Measurements from ENCODE around the gene DELE1.

DNA sequence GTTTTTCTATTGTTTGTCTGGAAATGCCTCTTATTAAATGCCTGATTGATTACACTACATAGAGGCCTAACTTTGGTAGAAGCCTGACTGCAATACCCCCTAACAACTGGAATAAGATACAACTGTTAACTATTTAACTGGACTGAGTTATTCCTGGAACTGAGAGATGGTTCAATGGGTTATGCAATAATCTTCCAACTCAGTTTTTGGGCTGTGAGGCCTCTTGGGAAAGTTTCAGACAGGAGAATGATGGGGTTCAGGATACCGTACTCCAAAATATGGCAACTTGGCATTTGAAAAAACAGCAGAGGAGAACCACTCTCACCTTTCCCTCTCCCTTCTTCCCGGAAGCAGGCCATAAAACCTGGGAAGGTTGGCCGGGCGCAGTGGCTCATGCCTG is 26.2 kb upstream of the DELE1 start:
- TF ChIP-seq, protein P1, sequence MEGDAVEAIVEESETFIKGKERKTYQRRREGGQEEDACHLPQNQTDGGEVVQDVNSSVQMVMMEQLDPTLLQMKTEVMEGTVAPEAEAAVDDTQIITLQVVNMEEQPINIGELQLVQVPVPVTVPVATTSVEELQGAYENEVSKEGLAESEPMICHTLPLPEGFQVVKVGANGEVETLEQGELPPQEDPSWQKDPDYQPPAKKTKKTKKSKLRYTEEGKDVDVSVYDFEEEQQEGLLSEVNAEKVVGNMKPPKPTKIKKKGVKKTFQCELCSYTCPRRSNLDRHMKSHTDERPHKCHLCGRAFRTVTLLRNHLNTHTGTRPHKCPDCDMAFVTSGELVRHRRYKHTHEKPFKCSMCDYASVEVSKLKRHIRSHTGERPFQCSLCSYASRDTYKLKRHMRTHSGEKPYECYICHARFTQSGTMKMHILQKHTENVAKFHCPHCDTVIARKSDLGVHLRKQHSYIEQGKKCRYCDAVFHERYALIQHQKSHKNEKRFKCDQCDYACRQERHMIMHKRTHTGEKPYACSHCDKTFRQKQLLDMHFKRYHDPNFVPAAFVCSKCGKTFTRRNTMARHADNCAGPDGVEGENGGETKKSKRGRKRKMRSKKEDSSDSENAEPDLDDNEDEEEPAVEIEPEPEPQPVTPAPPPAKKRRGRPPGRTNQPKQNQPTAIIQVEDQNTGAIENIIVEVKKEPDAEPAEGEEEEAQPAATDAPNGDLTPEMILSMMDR (IDR thresholded peaks at IDR 0.05; ENCODE audit: borderline replicate concordance, extremely low read depth, low read length, poor library complexity, severe bottlenecking): no peak
- no peak for TF ChIP-seq EZH2 (IDR thresholded peaks at IDR 0.05; ENCODE audit: borderline replicate concordance, low read depth, low read length, severe bottlenecking)
